Peyer's patch (tissue), 4 donors: ENCODE results near the gene DMBX1.

ENCODE experiments used
- POLR2A ChIP-seq, 2 donors: fragments of 450-650 bp; IDR thresholded peaks; one replicate each; pipeline ENCODE4 v1.5.1; 2017; ENCODE audit warnings: antibody characterized with exemption in 2 of 2, mild to moderate bottlenecking in 2 of 2, moderate library complexity in 2 of 2
- TF ChIP-seq, protein P1 (sequence below), 6 experiments: fragments of 450-650 bp in 4 of 6; fragments of 200-600 bp in 2 of 6; sonication (generic) in 1 of 6; IDR thresholded peaks; one replicate each; pipeline ENCODE4 v1.5.1; 2017 to 2019; ENCODE audit warnings: antibody characterized with exemption in 6 of 6, mild to moderate bottlenecking in 3 of 6, moderate library complexity in 1 of 6

GRCh38 chr1:46440478-46440877 is 49.2 kb upstream of the DMBX1 start:
- TF ChIP-seq, protein P1, sequence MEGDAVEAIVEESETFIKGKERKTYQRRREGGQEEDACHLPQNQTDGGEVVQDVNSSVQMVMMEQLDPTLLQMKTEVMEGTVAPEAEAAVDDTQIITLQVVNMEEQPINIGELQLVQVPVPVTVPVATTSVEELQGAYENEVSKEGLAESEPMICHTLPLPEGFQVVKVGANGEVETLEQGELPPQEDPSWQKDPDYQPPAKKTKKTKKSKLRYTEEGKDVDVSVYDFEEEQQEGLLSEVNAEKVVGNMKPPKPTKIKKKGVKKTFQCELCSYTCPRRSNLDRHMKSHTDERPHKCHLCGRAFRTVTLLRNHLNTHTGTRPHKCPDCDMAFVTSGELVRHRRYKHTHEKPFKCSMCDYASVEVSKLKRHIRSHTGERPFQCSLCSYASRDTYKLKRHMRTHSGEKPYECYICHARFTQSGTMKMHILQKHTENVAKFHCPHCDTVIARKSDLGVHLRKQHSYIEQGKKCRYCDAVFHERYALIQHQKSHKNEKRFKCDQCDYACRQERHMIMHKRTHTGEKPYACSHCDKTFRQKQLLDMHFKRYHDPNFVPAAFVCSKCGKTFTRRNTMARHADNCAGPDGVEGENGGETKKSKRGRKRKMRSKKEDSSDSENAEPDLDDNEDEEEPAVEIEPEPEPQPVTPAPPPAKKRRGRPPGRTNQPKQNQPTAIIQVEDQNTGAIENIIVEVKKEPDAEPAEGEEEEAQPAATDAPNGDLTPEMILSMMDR (IDR thresholded peaks at IDR 0.05) = no peak
- TF ChIP-seq POLR2A (IDR thresholded peaks at IDR 0.05) = no peak
